GM19238 (cell line): Measurements from ENCODE around the gene PARVB.
"Not testable (repeated sequence)": the region's sequence is repeated elsewhere in the genome, so short reads cannot be mapped to it uniquely, and the experiment has no call there.

Source experiments
- DNase-seq: peaks from one replicate; pipeline ENCODE4 v3.0.0; 2011; ENCODE audit warnings: low spot score; ENCODE audit not compliant: insufficient read length

The PARVB gene

DNA sequence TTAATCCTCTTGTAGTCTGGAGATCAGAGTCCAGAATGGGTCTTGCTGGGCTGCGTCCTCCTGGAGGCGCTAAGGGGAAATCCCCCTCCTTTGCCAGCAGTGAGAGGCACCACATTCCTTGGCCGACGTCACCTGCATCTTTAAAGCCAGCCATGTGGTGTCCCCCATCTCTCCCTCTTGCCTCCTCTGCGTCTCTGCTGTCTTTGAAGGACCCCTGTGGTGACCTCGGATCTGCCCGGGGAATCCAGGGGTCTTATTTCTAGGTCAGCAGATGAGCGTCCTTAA, 27.2 kb upstream of the PARVB start:
- DNase-seq = no peak

DNA sequence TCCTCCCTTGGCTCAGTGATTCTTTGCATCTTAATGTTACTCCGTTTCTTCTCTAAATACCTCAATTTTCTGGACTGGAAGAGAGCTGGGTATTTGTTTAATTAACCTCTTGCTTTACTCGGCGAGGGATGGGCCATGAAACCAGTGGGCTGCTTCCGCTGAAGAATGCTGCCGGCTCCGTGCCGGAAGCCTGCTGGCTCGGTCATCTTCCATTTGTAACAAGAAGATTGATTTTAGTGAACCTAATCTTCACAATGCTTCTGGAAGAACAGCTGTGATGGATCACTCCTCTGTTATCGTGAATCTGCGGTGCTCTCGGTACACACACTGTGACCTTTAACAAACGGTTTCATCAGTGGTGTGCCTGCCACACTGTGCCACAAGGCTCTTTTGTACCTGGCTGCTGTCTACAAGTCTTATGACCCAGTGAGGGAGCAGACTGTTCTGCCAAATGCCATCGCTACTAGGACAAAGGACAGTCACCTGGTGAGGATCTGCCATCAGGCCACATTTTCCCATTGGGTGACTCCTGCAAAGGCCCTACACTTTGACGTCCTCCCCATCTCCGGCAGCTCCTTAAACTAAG, 25.3 kb upstream of the PARVB start:
- no peak for DNase-seq

DNA sequence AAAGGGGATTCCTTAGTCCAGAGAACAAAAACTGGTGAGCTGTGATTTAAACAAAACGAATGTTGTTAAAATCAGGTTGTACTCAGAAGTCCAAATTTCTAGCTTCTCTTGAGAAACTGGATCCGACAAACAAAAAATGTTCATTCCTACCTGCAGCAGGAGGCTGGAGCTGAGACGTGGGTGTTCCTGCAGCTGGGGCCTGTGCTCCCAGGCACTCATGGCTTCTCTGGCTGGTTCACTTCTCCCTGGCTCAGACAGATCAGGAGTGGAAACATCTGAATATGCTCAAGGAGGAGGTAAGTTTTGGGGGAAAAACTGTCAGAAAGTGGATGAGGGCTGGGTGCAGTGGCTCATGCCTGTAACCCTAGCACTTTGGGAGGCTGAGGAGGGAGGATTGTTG, 24.7 kb upstream of the PARVB start:
- DNase-seq = no peak

DNA sequence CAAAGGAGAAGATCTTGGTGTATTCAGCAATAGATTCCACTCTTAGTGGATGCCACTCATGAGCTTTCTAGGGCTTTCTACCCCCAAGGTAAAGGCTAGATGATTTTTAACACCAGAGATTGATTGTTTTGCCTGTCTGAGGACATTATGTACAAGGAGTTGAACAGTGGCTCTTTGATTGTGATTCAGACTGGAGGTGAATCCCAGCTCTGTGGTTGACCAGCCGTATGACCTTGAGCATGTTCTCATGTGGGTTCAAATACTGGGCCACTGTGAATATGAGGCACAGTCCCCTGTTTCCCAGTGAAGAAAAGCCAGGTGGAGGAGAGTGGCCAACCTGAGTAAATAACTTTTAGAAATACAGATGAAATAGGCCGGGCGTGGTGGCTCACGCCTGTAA, 24.0 kb upstream of the PARVB start:
- no peak for DNase-seq

DNA sequence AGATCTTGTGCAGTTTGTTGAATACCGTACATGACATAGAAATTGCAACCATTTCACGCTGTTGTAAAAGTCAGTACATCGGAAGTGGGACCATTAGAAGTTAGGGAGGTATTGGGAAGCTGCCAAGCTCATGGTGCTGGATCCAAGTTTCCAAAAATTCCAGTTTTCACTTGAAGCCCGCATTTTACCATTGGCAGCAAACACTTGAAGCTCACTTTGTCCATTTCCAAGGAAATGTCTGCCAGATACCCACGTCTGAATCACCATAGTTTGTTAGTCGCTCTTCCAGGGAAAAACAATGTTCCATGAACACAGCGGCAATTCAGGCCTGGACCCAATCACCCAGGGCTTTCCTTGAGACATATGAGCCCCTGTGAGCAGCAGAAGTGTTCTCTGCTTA, 22.6 kb upstream of the PARVB start:
- no peak for DNase-seq

DNA sequence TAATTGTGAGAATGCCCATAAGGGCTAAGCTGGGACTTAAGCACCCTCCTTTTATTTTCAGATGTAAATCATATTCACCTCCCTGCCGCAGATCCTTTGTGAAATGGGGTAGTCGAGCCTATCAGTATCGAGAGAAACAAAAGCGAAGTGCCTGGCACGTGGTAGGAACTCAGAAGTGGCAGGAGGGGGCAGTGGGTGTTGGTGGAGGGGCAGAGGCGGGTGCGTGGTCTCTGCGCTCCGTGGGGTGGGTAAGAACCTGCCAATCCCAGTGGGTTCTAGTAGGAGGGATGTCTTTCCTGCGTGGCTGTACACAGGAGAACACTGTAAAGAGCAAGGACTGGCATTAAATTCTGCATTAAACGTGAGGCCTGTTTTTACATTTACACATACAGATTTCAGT, 21.8 kb upstream of the PARVB start:
- no peak for DNase-seq

DNA sequence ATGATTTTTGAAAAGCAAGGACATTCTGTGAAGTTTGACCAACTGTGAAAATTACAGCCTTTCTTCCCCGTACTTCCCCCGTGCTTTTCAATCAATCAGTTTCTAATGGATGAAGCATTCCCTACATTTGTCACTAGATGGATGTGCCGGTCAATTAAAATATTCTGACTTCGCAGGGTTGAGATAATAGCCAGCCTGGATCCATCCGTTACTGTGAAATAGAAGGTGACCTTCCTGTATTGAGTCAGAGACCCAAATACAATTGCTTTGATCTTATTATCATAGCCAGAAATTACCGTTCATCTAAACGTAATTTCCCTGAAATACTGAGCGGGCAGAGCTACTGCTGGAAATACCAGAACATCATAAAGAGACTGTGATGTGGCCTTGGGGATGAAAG, 21.1 kb upstream of the PARVB start:
- DNase-seq = no peak

DNA sequence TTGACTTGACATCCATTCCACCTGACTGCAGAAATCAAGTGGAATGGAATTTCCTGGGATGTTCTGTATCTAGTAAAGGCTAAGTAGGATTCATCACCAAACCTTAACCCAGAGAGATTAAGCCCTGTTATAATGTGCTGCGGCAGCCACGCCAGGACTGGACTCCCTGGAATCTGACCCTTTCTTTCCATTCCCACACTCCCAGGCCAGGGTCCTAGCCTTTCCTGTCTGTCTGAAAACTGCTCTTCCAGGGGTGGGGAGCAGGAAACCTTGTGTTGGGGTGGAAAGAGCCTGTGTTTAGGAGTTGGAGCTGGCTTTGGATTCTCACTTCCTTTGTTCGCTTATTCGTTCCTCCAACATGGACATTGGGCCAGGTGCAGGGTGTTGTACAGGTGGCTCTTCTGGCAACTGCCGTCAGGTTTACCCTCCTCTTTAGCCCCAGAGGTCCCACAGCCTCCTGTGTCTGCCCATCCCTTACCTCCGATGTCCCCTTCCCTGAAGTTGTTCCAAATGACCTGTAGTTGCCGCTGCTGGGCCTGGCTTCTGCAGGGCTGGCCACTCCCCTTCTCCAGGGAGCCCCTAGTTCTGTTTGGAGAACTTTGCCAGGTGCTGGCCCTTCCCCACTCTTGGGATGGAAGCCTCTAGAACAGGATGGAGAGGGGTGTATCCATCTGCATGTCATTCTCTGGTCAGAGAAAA, 20.5 kb upstream of the PARVB start:
- no peak for DNase-seq

DNA sequence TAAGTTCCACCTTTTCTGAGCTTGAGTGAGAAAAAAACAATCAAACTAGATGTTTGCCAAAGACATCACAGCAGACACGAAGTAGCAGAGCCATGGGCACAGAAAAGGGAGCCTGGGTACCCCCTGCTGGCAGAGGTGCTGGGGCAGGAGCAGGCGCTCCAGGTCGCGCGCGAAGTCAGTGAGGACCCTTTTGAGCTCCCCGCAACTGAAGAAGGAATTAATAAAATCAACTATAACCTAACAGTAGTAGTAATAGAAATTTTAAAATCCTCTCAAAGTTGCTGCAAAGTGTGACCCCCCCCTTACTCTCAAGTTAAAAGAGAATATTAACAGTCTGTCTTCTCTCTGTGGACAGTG, 20.0 kb upstream of the PARVB start:
- no peak for DNase-seq

DNA sequence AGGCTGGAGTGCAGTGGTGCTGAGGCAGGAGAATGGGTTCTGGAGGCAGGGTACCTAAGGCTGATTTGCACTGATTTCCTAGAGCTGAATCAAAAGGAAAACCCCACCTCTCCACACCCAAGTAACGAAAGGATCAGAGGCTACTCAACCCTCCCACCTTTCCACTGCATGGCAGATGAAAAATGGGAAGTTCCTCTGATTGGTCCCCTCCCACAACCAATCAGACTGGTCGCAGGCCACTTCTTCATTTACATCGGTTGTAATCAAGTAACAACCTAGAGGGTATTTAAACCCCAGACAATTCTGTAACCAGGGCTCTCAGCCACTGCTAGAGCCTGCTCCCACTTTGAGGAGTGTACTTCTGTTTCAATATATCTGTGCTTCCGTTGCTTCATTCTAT, 18.6 kb upstream of the PARVB start:
- no peak for DNase-seq

DNA sequence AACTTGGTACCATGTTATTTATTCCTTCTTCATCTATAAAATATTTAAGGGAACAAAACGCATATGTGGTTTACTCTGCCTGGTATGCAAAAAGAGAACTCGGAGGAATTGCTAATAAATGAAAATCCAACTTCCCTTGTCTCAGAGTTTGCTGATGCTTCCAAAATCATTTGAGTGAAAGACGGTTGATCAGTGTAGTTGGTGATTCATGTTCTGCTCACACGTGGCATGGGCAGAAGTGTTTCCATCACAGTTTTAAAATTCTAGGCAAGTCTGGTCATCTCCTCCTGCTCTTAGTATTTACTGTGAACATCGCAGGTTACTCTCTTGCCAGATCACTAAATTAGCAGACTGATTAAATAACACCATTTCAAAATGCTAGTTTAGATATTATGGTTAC, 11.9 kb upstream of the PARVB start:
- no peak for DNase-seq

DNA sequence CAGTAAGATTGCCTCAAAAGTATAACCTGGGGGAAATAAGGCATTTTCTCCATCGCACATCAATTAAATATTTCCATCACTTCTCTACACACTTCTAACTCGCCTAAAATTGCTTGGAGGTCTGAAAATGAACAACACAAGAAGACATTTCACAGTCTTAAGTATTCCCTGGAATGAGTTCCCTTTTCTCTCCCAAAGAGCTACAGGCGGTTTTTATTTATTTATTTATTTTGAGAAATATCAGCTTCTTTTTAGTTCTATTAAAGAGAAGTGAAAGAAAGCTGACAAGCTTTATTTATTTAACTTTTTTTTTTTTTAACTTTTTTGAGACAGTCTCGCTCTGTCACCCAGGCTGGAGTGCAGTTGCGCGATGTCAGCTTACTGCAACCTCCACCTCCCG, 11.5 kb upstream of the PARVB start:
- no peak for DNase-seq

DNA sequence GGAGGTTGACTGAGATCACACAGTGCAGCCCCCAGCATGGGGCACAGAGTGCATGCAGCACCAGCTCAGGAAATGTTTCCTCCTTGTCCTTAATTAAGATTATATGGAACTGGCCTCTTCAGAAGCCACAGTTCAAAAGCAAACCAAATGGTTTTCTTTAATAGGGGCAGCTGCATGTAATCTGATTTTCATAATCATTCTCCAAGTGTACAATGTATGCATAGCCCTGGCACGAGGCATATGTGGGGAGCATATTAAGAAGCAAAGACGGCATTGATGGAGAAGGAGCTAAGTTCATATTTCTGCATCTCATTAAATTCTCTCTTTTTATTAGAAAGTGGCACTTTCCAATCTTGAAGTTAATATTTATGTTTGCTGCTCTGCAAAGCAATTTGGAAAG, 9.9 kb upstream of the PARVB start:
- DNase-seq = no peak

DNA sequence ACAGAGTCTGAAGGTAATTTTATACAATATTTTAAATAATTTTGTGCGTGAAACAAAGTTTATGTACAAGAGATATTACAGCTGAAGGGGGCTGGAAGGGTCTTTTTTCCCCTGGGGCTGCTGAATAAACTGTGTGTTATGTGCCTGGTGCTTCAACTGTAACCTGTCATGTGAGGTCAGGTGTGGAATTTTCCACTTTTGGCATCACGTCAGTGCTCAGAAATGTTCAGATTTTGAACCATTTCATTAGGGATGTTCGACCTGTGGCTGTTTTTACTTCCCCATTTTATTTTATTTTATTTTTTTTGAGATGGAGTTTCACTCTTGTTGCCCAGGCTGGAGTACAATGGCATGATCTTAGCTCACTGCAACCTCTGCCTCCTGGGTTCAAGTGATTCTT, 7.5 kb upstream of the PARVB start:
- not testable (repeated sequence) for DNase-seq

DNA sequence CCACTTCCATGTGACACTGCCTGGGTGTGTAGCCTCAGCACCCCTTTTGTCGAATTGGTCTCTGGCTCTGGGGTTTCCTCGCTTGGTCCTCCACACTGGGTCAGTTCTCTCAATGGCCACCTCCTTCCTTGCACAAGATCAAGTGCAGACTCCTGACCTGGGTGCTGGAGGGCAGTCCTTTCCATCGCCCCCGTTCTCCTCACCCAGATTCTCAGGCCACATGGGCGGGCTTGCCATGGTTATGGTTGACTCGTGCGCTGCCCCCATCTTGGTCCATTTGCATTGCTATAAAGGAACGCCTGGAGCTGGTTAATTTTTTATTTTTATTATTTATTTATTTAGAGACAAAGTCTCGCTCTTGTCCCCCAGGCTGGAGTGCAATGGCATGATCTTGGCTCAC, 5.5 kb upstream of the PARVB start:
- no peak for DNase-seq

DNA sequence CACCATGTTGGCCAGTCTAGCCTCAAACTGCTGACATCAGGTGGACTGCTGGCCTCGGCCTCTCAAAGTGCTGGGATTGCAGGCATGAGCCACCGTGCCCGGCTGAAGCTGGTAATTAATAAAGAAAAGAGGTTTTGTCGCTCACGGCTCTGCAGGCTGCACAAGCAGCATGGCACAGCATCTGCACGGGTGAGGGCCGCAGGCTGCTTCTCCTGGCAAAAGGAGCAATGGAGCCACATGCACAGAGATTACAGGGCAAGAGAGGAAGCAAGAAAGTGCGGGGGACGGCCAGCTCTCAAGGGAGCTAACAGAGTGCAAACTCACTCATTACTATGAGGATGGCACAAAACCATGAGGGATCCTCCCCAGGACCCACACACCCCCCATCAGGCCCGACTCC, 4.7 kb upstream of the PARVB start:
- DNase-seq = no peak

DNA sequence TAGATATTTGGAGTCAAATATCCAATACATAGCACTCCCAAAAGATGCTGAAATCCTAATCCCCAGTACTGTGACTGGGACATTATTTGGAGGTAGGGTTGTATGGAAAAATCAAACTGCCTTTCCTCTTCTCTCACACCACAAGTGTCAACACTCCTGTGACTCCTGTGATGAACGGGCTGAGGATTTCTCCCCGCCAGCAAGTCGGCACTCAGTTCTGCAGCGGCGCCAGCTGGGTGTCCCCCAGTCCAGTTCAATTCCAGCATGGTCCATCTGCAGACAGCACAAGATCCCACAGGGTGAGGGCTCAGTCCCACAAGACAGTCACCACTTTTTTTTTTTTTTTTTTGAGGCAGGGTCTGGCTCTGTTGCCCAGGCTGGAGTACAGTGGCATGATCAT, 4.3 kb upstream of the PARVB start:
- DNase-seq = no peak

DNA sequence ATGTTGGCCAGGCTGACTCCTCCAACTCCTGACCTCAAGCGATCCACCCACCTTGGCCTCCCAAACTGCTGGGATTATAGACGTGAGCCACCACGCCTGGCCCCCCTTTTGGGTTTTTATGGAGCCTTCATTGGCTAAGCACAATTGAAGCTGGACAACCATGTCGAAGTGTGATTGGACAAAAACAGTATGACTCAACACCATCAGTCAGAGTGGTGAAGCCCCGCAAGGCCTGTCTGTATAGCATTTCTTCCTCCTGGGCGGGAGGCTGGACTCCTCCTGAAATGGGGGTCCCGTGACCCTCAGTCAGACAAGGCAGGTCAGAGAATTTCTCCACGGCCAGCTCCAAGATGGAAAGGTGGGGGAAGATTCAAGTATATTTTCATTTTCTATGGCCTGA, 3.1 kb upstream of the PARVB start:
- DNase-seq = no peak

DNA sequence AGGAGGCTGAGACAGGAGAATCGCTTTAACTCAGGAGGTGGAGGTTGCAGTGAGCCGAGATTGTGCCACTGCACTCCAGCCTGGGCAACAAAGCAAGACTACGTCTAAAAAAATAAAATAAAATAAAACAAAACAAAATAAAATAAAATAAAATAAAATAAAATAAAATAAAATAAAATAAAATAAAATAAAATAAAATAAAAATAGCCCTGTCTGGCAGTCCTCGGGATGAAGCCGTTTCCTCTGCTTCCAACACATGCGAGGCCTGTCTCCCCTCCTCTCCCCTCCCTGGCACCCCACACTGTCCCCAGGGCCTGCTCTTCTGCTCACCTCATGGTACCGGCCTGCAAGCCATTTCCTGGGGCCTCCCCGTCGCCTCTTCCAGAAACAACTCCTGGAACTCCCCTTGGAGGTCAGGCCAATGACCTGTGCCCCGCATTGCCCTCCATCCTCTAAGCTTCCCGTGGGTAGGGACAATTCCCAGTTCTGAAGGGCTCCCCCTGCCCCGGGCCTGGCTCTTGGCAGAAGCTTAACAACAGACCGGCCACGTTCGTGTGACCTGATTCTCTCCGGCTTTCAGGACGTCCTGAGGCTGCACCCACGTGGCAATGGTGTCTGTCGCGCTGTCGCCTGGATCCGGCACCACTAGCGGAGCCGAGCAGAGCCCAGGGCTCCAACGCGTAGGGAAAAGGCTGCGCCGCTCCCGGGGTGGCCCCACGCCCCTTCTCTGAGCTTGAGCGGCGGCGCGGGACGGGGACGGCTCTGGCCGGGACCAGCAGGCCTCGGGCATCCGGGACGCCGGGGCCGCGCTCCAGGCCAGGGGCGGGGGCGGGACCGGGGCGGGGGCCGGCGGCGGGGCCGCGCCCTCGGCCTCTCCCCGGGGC, 456 bp upstream of the PARVB start:
- DNase-seq = peak; percentile 67

DNA sequence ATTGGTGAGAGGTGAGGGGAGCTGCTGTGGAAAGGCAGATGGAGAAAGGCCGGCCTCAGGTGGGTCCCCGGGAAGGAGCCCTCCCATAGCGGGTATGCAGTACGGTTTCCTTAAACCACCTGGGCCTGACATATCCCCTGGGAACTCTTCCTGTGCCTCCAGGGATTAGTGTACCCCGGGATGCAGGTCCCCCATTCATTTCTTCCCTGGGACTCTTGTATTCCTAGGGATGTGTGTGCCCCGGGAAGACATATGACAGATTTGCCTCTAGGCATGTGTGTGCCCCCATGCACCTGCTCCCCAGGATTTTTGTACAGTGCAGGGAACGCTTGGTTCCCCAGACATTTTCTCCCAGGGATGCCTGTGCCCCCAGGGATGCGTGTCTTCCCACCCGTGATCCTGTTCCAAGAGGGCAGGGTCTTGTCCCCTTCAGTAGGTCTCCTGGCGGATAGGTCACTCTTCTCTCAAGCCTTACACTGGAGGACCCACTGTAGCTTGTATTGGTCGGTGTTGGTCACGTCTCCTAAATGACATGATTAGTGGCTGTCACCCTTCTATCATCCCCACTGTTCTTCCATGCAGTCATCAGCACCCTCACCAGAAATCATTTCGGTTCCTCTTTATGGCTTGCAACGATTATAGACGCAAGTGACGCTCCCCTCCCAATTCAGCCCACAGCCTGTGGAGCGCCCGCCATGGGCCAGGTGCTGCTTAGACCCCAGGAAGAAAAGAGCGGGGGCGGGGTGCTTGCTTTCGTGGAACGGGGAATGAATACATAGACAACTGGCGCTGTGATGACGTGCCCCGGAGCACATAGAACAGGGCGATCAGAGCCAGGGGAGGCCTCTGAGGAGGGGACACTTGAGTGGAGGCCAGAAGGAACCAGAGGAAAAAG, 1.3 kb downstream of the PARVB start:
- DNase-seq = peak; percentile 83

DNA sequence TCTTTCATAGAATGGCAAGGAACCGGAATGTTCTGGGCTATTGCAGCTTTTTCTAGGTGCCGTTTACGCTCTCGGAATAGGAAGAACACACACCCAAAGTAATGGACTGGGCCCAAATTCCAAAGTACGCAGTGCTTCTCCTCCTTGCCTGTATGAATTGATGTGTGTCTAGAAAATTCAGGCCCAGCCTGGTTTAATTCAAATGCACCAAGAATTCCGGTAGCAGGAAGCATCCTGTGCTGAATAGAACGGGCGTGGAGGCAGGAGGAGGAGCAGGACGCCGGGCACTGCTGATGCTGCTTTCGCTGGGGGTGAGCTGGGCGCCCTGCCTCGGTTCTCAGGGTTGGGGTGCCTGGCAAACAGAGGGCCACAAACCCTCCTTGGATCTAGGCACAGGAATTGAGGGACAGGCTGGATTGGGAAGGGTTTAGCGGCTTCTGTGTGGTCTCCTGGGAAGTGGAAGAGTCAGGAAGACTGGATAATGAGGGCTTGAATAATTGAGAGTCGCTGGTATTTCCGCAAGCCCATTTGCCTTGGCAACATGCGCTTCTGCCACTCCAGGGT, 2.0 kb downstream of the PARVB start:
- no peak for DNase-seq
